T follicular helper cell (primary cell): Measurements from ENCODE around the gene GRIP1.
"Not testable (repeated sequence)": the region's sequence is repeated elsewhere in the genome, so short reads cannot be mapped to it uniquely, and the experiment has no call there.

ENCODE experiments used
- DNase-seq: peaks from one replicate; pipeline ENCODE4 v3.0.0-alpha.2; 2020; ENCODE audit warnings: low read depth

The GRIP1 gene

DNA sequence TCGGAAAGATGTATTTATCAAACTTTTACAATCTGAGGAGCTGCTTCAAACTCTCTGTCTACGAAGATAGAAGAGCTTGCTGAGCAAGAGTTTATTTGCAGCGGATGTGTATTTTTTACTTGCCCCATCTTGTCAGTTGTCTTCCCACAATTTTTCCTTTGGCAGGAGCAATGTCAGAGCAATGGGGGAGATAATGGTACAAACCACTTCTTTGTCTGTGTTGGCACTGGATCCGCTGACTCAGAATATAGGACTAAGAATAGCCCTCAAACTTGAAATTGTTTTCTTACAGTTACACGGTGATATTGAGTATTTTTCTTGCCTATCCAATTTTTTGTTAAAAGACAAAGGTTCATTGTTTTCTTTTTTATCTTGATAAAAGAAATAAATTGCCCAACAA, 348.9 kb downstream of the GRIP1 start:
- DNase-seq = no peak

DNA sequence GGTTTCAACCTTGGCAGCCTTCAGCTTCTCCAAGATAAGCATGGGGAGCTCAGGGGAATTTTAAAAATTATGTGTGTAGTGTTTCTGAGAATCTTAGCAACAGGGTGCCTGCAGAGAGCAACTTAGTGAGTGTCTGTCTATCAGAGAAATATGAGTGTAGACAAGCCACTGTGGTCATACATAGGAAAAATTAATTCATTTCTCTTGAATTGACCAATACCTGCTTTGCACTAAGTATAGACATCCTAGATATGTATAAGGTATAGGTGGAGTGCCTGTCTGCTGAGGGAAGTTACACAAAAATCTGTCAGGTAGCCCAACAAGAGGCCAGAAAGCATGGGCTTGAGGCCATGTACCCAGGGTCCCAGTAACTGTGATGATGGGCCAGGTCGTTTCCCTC, 355.9 kb downstream of the GRIP1 start:
- DNase-seq = no peak

DNA sequence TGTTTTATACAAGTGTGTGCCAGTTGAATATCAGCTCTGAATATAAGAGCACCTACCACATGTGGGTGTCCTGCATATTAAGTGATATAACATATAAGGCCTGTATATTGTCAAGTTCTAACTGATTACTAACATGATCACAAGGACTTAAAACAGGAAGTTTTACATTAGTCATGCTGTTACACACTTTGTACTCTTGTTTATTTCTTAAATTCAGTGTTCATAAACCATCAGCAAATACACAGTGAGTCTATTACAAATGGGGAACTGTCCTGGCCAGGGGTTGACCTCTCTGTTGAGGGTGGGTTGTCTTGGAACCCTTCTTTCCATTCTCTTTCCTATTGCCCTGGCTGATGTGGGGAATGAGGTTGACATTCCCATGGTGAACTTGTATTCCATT, 357.4 kb downstream of the GRIP1 start:
- no peak for DNase-seq

DNA sequence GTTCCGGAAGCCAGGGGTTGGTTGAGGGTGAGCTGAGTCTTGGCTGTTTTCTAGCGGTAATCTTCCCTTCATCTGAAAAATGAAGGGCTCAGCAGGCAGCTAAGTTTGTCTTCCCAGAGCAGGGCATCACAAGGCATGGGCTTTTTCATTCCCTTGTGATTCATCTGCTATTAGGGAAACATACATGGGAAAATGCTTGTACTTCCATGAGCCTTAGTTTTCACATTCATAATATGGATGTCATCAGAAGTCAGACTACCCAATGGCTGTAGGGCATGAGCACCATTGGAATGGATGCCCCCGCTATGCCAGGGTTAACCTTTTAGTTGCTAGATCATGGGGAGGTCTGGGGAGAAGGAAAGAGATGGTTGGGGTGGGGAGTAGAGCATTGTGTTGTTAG, 357.9 kb downstream of the GRIP1 start:
- no peak for DNase-seq

DNA sequence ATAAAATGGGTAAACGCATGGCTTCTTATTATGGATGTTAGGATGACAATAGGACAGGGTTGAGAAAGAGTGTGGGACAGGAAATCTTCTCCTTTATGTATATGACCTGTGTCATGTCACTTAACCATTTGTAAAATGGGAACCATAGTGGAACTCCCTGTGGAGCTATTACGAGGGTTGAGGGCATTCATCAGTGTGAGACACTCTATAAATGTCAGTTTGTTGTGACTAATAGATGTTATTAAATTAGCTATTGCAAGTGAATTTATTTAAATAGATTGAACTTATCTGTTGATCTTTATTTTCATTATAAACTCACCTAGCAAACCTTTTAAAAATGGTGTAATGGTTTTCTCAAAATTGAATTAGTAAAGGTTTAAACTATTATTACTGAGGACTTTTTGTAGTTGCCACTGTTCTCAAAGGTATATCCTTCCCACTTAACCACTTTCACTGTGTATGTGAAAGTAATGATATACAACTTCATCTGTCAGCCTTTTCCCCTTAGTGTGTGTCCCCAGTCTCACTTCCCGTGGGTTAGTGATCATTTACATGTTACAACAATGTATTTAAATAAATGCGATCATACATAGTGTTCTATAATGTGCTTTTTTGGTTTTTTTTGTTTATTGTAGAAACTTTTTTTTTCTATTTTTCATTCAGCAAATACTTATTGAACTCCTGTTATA, 359.5 kb downstream of the GRIP1 start:
- no peak for DNase-seq

DNA sequence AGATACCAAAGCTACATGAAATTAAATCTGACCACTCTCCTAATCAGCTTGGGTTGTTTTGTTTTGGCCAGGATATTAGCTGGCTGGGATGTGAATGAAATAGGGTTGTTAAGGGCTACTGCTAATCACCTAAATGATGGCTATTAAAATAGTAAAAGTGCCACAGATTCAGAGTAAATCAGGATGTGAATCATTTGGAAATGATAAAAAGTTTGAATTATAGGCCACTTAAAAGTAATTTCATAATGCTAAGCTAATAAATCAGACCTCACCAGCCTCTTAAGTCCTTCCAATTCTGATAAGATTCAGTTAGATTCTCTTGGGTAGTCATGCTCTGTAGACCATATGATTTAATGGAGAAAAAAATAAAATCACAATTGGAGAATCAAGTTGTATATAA, 364.6 kb downstream of the GRIP1 start:
- no peak for DNase-seq

DNA sequence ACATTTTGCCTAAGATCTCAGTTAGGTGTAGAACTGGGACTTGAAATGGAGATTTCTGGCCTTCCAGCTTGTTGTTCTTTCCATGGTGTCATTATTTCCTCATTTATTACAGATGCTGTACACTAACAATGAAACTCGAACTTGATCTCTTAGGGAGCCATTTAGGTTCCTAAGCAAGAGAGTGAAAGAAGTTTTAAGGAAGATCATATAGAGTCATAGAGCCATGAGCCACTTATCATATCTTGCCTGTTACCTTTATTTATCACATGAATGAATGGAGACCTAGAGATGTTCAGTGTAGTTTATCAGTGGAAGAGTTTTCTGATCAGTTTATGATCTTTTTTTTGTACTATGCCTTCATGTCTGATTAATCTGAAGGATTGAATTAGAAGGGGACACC, 366.7 kb downstream of the GRIP1 start:
- no peak for DNase-seq

DNA sequence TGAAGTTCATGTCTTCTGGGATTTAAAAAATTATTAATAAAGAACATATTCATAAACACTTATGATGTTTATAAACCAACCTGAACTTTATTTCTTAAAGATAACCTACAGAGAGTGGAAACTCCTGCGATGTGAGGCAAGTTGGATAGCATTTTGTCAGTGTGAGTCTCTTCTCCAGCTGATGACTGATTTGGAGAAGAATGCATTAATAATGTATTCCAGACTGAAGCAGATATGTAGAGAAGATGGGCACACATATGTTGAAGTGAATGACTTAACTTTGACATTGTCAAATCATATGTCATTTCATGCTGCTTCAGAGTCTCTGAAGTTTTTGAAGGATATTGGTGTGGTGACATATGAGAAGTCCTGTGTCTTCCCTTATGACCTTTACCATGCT, 369.3 kb downstream of the GRIP1 start:
- DNase-seq = no peak

DNA sequence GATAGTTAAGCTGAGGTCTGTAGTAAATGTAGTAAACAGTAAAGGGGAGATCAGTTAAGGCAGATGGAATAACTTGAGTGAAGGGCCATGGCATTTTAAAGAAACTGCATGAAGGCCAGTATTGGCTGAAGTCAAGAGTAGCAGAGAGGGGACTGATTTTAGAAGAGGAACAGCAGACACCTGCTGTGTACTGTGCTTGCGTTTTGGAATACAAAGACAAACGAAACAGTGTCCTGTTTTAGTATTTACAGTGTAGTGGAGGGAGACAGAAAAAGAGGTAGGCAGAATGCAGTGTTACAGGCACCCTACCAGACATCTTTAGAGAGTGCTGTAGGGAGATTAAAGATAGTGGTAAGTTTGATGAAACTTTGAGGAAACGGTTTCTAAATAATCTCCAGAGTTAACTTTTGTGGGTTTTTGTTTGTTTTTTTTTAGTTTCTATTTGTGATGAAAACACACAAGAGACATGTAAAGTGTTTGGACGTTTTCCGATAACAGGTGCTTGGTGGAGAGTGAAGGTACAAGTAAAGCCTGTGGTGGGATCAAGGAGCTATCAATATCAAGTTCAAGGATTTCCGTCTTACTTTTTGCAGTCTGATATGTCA, 374.5 kb downstream of the GRIP1 start:
- no peak for DNase-seq

DNA sequence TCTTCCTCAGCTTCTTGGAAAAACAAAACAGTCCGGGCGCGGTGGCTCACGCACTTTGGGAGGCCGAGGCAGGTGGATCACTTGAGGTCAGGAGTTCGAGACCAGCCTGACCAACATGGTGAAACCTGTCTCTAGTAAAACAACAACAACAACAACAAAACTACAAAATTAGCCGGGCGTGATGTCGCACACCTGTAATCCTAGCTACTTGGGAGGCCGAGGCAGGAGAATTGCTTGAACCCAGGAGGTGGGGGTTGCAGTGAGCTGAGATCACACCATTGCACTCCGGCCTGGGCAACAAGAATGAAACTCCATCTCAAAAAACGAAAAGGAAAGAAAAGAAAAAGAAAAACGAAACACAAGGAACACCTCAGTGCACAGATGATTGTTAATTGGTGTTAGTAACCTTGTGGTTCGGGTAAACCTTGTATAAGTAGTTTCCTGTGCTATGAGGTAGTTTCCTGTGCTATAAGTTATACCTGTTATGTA, 375.5 kb downstream of the GRIP1 start:
- not testable (repeated sequence) for DNase-seq

DNA sequence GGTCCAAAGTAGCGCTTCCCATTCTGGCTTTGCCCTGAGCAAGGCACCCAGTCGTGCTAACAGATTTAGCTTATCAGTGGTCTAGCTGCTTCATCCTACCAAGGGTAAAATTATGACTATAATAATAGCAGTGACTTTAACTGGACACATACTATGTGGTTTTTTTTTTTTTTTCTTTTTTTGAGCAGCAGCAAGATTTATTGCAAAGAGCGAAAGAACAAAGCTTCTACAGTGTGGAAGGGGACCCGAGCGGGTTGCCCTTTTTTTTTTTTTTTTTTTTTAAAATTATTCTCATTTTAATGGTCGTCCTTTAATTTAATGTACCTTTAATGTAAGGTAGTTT, 376.1 kb downstream of the GRIP1 start:
- no peak for DNase-seq

DNA sequence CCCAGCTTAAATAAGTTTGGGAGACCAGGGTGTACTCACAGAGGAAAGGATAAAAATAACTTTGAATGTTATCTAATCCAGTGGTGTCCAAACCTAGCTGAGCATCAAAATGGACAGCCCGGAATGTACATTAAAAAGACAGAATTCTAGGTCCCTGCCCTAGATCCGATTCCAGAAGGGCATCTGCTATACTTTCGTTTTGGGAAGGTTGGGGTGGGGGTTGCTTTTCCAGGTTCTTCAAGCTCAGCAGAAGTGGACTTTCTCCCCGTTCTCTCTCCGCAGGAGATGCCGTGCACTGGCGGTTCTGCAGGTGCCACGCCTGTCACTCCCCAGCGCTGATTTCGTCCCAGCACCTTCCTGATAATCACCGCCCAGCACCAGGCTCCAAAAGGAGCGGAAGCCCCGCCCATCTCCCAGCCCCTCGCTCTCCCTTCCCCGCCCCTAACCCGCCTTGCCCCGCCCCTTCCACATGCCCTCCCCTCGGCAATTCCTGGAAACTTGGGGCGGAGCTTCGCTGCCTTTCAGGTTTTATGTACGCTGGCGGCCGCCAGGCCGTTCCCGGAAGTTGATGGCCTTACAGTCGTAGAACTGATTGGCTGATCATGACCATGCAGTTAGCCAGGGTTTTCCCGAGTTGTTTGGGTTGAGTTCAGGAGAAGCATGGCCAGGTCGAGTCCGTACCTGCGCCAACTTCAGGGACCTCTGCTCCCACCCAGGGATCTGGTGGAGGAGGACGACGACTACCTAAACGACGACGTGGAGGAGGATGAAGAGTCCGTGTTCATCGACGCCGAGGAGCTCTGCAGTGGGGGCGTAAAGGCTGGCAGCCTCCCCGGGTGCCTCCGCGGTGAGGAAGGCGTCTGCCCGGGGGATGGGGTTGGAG, 376.7 kb downstream of the GRIP1 start, which contains the start of gene HELB:
TSS of gene HELB (plus strand) at position 550 of the 883 bp plus-strand sequence. CDS start at position 661, 111 bp downstream.
- peak; percentile 93 for DNase-seq

DNA sequence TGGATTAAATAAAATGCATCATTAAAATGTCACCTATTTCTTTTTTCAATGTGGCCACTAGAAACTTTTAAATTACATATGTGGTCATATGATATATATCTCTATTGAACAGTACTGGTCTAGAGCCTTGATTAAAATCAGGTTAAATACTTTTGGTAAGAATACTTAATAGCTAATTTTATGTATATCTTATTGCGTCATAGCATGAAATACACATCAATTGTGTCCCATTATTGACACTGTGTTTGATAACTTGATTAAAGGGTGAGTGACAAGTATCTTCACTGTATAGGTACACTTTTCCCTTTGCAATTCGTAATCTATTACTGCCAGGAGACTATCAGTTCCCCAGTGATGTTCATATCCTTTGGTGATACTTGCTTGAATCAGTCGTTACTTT, 381.0 kb downstream of the GRIP1 start:
- no peak for DNase-seq
